Vagina (tissue), 2 donors: ENCODE data around the gene ME2.

Experiments
- POLR2A ChIP-seq, 2 donors: fragments of 450-650 bp; IDR thresholded peaks; one replicate each; pipeline ENCODE4 v1.6.1; 2017; ENCODE audit warnings: antibody characterized with exemption in 2 of 2, mild to moderate bottlenecking in 2 of 2, moderate library complexity in 2 of 2
- TF ChIP-seq, protein P1 (sequence below), 3 experiments: fragments of 450-650 bp in 2 of 3; fragments of 200-600 bp in 1 of 3; sonication (generic) in 1 of 3; IDR thresholded peaks; one replicate each; pipeline ENCODE4 v1.5.1; 2017 to 2019; ENCODE audit warnings: antibody characterized with exemption in 3 of 3, mild to moderate bottlenecking in 2 of 3, moderate library complexity in 2 of 3

DNA sequence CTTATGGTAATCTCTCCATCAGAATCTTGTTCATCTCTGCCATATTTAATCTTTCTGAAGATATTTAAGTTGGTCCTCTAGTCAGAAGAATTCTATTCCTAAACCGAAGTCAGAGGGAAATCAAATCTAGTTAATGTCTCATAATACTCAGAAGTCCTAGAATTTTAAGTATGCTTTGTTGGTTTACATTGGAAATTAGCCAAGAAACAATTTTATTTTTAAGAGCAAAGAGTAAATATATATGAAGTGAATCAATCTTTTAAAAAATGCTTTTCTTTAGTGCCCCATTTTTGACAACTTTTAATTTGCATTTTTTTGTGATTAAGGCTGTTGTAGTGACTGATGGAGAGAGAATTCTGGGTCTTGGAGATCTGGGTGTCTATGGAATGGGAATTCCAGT lies 38.1 kb downstream of the ME2 start:
- TF ChIP-seq, protein P1, sequence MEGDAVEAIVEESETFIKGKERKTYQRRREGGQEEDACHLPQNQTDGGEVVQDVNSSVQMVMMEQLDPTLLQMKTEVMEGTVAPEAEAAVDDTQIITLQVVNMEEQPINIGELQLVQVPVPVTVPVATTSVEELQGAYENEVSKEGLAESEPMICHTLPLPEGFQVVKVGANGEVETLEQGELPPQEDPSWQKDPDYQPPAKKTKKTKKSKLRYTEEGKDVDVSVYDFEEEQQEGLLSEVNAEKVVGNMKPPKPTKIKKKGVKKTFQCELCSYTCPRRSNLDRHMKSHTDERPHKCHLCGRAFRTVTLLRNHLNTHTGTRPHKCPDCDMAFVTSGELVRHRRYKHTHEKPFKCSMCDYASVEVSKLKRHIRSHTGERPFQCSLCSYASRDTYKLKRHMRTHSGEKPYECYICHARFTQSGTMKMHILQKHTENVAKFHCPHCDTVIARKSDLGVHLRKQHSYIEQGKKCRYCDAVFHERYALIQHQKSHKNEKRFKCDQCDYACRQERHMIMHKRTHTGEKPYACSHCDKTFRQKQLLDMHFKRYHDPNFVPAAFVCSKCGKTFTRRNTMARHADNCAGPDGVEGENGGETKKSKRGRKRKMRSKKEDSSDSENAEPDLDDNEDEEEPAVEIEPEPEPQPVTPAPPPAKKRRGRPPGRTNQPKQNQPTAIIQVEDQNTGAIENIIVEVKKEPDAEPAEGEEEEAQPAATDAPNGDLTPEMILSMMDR (IDR thresholded peaks at IDR 0.05) = no peak
- TF ChIP-seq POLR2A (IDR thresholded peaks at IDR 0.05) = no peak
